Keratinocyte (primary cell): ENCODE measurements around the gene SHC3. TPM values are rescaled to one million over a fixed set of nuclear protein-coding genes. Genes with fewer than 3 reads are reported as not detected.

Experiments
- DNase-seq: peaks from one replicate; pipeline ENCODE4 v3.0.0-alpha.2; 2011; ENCODE audit warnings: low read depth, missing footprints, low spot score
- FAIRE-seq: peaks from 2 replicates; lab custom pipeline; 2011; peaks lifted over from hg19 to GRCh38; lab: Jason Lieb, UNC
- H2AFZ ChIP-seq: 2 replicates; pipeline ENCODE4 v1.6.0; 2012; ENCODE audit warnings: low read length, control low read depth, inconsistent platforms; ENCODE audit not compliant: control insufficient read depth
- H3K27ac ChIP-seq: 2 replicates; pipeline ENCODE4 v1.5.1; 2011; ENCODE audit warnings: low read length; ENCODE audit not compliant: control insufficient read depth, insufficient read depth
- H3K27me3 ChIP-seq: 3 replicates; pipeline ENCODE4 v1.6.0; 2011; ENCODE audit warnings: low read length; ENCODE audit not compliant: control insufficient read depth, insufficient read depth; ENCODE audit errors: extremely low read depth
- H3K36me3 ChIP-seq, 2 experiments: 2 replicates in 1 of 2; 3 replicates in 1 of 2; pipeline ENCODE4 v1.5.1; 2011; ENCODE audit warnings: low read length in 2 of 2, mild to moderate bottlenecking in 1 of 2; ENCODE audit not compliant: control insufficient read depth in 2 of 2, insufficient read depth in 2 of 2; ENCODE audit errors: extremely low read depth in 1 of 2
- H3K4me1 ChIP-seq: 3 replicates; pipeline ENCODE4 v1.5.1; 2011; ENCODE audit warnings: low read length; ENCODE audit not compliant: control insufficient read depth, insufficient read depth; ENCODE audit errors: extremely low read depth
- H3K4me2 ChIP-seq: 3 replicates; pipeline ENCODE4 v1.6.0; 2011; ENCODE audit warnings: low read depth, low read length; ENCODE audit not compliant: control insufficient read depth, insufficient read depth; ENCODE audit errors: extremely low read depth
- H3K4me3 ChIP-seq, 3 experiments: fragments of 200-600 bp in 1 of 3; sonication (generic) in 1 of 3; 2 replicates in 2 of 3; 3 replicates in 1 of 3; pipeline ENCODE4 v1.5.1; 2011 to 2016; ENCODE audit warnings: low read length in 3 of 3, mild to moderate bottlenecking in 3 of 3, control low read depth in 2 of 3, inconsistent platforms in 1 of 3, low read depth in 1 of 3, mixed read lengths in 1 of 3, mixed run types in 1 of 3, moderate library complexity in 1 of 3; ENCODE audit not compliant: control insufficient read depth in 2 of 3, insufficient read depth in 2 of 3; ENCODE audit errors: extremely low read depth in 1 of 3
- H3K79me2 ChIP-seq: 2 replicates; pipeline ENCODE4 v1.6.0; 2012; ENCODE audit warnings: low read length; ENCODE audit not compliant: control insufficient read depth, insufficient read depth
- H3K9ac ChIP-seq: 3 replicates; pipeline ENCODE4 v1.6.0; 2011; ENCODE audit warnings: low read length; ENCODE audit not compliant: control insufficient read depth, insufficient read depth; ENCODE audit errors: extremely low read depth
- H3K9me1 ChIP-seq: 3 replicates; pipeline ENCODE4 v1.6.0; 2011; ENCODE audit warnings: low read length; ENCODE audit not compliant: control insufficient read depth, insufficient read depth; ENCODE audit errors: extremely low read depth
- H3K9me3 ChIP-seq: 2 replicates; pipeline ENCODE4 v1.5.1; 2012; ENCODE audit warnings: low read depth, low read length; ENCODE audit not compliant: control insufficient read depth
- H4K20me1 ChIP-seq: 3 replicates; pipeline ENCODE4 v1.6.0; 2011; ENCODE audit warnings: low read length; ENCODE audit not compliant: control insufficient read depth, insufficient read depth; ENCODE audit errors: extremely low read depth
- EZH2 ChIP-seq: IDR thresholded peaks from one replicate; pipeline ENCODE4 v1.6.1; 2012; ENCODE audit warnings: inconsistent platforms, mild to moderate bottlenecking, low read length, moderate library complexity
- dilution Hi-C: fragments of 300-500 bp; cut with MboI; formaldehyde crosslinking; loops from one replicate; pipeline ENCODE4 v1.7.0; 2020; ENCODE audit warnings: low sequenced_read_pairs; ENCODE audit not compliant: extremely low pct_ligation_motif_present
- polyA plus RNA-seq, 5 experiments: library from polyadenylated mRNA; depleted of rRNA in 3 of 5; stranded (reverse) in 3 of 5; stranded (forward) in 1 of 5; unstranded in 1 of 5; fragments of >200 nt; gene quantifications; 1 replicate in 1 of 5; 2 replicates in 3 of 5; 3 replicates in 1 of 5; pipeline versions ENCODE4 v1.2.1 to v1.2.3, GENCODE V29; 2011 to 2012; ENCODE audit warnings: missing spikeins in 2 of 5, low read depth in 1 of 5, low replicate concordance in 1 of 5
- TF ChIP-seq, protein P1 (sequence below), 3 experiments: IDR thresholded peaks in 1 of 3; conservative IDR thresholded peaks in 1 of 3; optimal IDR thresholded peaks in 1 of 3; 2 replicates in 2 of 3; 3 replicates in 1 of 3; pipeline versions ENCODE3 to v1.5.1; 2011; ENCODE audit warnings: low read length in 3 of 3, mild to moderate bottlenecking in 3 of 3, moderate library complexity in 2 of 3, control low read depth in 1 of 3, inconsistent platforms in 1 of 3; ENCODE audit not compliant: insufficient read depth in 2 of 3; ENCODE audit errors: extremely low read depth in 1 of 3

Gene SHC3
- polyA plus RNA-seq, 1 donor (not counting 4 experiments of a cell fraction or from before 2014, with no cell fraction given), result 0.03 TPM

DNA sequence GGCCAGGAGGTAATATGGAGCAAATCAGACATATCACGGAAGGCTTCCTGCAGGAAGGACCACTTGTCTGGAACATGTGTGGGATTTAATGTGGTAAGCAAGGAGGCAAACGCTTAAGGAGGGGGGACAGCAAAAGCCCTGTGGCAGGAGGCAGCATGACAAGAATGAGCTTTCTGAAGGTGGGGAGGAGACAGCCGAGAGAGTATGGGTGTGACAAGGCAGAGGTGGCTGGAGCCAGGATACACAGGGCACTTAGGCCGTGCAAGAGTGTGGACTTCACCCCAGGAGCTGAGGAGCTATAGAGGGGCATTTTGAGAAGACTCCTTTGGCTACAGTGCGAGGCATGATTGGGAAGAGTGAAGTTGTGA is 201.7 kb downstream of the SHC3 start:
- Histone ChIP-seq H2AFZ (no peak overlapping the region), H3K9me3 (no peaks in the 10 kb centered on the region), H3K4me3 (no peak overlapping the region), H3K9me1 (no peaks in the 10 kb centered on the region), H3K36me3 (no peaks in the 10 kb centered on the region), H3K9ac (no peak overlapping the region), H3K79me2 (no peaks in the 10 kb centered on the region), H3K4me2 (no peak overlapping the region), H4K20me1 (no peaks in the 10 kb centered on the region), H3K27me3 (no peaks in the 10 kb centered on the region), H3K4me1 (no peaks in the 10 kb centered on the region), H3K27ac (no peak overlapping the region)
- DNase-seq (no peak), FAIRE-seq (no peak)
- TF ChIP-seq EZH2, result no peak
- TF ChIP-seq, protein P1, sequence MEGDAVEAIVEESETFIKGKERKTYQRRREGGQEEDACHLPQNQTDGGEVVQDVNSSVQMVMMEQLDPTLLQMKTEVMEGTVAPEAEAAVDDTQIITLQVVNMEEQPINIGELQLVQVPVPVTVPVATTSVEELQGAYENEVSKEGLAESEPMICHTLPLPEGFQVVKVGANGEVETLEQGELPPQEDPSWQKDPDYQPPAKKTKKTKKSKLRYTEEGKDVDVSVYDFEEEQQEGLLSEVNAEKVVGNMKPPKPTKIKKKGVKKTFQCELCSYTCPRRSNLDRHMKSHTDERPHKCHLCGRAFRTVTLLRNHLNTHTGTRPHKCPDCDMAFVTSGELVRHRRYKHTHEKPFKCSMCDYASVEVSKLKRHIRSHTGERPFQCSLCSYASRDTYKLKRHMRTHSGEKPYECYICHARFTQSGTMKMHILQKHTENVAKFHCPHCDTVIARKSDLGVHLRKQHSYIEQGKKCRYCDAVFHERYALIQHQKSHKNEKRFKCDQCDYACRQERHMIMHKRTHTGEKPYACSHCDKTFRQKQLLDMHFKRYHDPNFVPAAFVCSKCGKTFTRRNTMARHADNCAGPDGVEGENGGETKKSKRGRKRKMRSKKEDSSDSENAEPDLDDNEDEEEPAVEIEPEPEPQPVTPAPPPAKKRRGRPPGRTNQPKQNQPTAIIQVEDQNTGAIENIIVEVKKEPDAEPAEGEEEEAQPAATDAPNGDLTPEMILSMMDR (optimal IDR thresholded peaks at IDR 0.05 in 1 of 3, IDR thresholded peaks at IDR 0.05 in 1 of 3, conservative IDR thresholded peaks at IDR 0.05 in 1 of 3; ENCODE audit: extremely low read depth in 1 of 3, insufficient read depth in 2 of 3, low read length in 3 of 3), result no peak
- dilution Hi-C loops, result no loop called here

DNA sequence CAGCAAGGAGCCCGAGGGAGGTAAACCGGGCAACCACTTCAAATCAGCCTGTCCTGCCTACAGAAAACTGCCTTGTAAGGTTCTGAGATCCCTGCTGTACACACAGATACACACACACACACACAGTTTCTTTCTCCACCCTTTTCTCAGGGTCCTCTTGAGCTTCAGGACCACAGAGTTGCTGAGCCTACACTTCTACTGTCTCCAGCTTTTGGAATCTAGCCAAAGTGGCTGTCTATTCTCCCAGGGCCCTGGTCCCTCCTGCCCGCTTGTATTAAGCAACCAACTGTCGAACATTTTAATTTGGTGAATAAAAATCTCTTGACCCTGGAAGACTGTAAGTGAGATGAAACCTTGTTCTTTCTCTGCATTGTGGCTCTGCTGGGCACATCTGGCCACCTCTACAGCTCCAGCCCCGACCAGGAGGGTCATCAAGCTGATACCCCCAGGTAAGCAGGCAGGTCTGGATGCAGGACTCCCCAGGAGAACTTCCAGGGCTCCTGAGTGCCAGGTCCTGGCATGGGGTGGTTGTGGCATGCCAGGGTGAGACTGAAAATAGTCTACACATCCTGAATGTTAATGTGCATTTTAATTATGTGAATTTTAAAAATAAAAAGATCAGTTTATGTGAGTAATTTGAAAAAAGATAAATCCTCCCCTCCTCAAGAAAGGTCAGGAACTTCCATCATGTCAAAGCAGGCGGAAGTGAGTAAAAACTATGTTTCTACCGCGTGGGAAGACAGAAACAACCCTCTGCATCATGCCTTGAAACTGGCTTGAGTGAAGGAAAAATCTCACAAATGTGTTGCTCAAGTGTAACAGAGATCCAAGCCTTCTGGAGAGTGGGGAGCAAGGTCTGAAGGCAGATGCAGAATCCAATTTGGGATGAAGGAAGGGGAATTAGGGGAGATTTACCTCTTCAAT is 202.4 kb downstream of the SHC3 start:
- dilution Hi-C loops, result no loop called here
- Histone ChIP-seq H3K27me3 (no peaks in the 10 kb centered on the region), H3K4me1 (no peaks in the 10 kb centered on the region), H3K36me3 (no peaks in the 10 kb centered on the region), H4K20me1 (no peaks in the 10 kb centered on the region), H3K9ac (no peak overlapping the region), H3K79me2 (no peaks in the 10 kb centered on the region), H2AFZ (no peak overlapping the region), H3K4me3 (no peak overlapping the region), H3K9me3 (no peaks in the 10 kb centered on the region), H3K4me2 (no peak overlapping the region), H3K9me1 (no peaks in the 10 kb centered on the region), H3K27ac (no peak overlapping the region)
- no peak for TF ChIP-seq EZH2
- TF ChIP-seq, protein P1 (optimal IDR thresholded peaks at IDR 0.05 in 1 of 3, IDR thresholded peaks at IDR 0.05 in 1 of 3, conservative IDR thresholded peaks at IDR 0.05 in 1 of 3; ENCODE audit: extremely low read depth in 1 of 3, insufficient read depth in 2 of 3, low read length in 3 of 3), result no peak
- FAIRE-seq, result no peak
- DNase-seq, result no peak
